Uterus (tissue), 2 donors: ENCODE measurements around the gene DENND6A.

Experiments used
- CTCF ChIP-seq, 4 experiments: fragments of 200-600 bp in 2 of 4; fragments of 450-650 bp in 2 of 4; sonication (generic) in 2 of 4; IDR thresholded peaks; one replicate each; pipeline ENCODE4 v1.5.1; 2016 to 2019; ENCODE audit warnings: antibody characterized with exemption in 4 of 4, mild to moderate bottlenecking in 2 of 4, moderate library complexity in 1 of 4
- POLR2A ChIP-seq, 2 donors: fragments of 450-650 bp; IDR thresholded peaks; one replicate each; pipeline ENCODE4 v1.6.1; 2016; ENCODE audit warnings: antibody characterized with exemption in 2 of 2, mild to moderate bottlenecking in 1 of 2, moderate library complexity in 1 of 2

- TF ChIP-seq CTCF (IDR thresholded peaks at IDR 0.05): no peak
- TF ChIP-seq POLR2A (IDR thresholded peaks at IDR 0.05): no peak
These were observed 38.4 kb upstream of the DENND6A start for GRCh38 chr3:57731311-57731710.
